HG03439 (cell line): ENCODE results near the gene WDR62.
"Not testable (repeated sequence)": the region's sequence is repeated elsewhere in the genome, so short reads cannot be mapped to it uniquely, and the experiment has no call there.

Source experiments
- ATAC-seq: cut with Tn5 transposase; IDR thresholded peaks from one replicate; pipeline ENCODE4 v1.9.1; 2021; ENCODE audit warnings: mild to moderate bottlenecking, moderate library complexity; ENCODE audit not compliant: unreplicated experiment

The WDR62 gene

GRCh38 chr19:36032251-36033104 is 22.2 kb upstream of the WDR62 start, which contains the start of gene CLIP3:
Gene CLIP3 (minus strand): TSS chr19:36032873. CDS start chr19:36032357, 516 bp downstream.
- ATAC-seq = no peak

GRCh38 chr19:36040495-36040894 is 14.2 kb upstream of the WDR62 start:
- no peak for ATAC-seq

- ATAC-seq = not testable (repeated sequence)
These were observed 13.6 kb upstream of the WDR62 start for GRCh38 chr19:36041092-36041491.

GRCh38 chr19:36041831-36042230 is 12.9 kb upstream of the WDR62 start:
- ATAC-seq = no peak

- ATAC-seq = no peak
These were observed 10.7 kb upstream of the WDR62 start for GRCh38 chr19:36043952-36044351.

GRCh38 chr19:36046443-36047050 is 8.2 kb upstream of the WDR62 start:
- no peak for ATAC-seq

- no peak for ATAC-seq
These were observed 6.9 kb upstream of the WDR62 start for GRCh38 chr19:36047835-36048234.

- no peak for ATAC-seq
These were observed 5.5 kb upstream of the WDR62 start for GRCh38 chr19:36049080-36049698.

GRCh38 chr19:36051236-36051635 is 3.5 kb upstream of the WDR62 start:
- ATAC-seq = no peak

- no peak for ATAC-seq
These were observed 3.1 kb upstream of the WDR62 start for GRCh38 chr19:36051637-36052036.

- ATAC-seq = peak; percentile 85
These were observed 471 bp upstream of the WDR62 start, which contains the start of gene THAP8 for GRCh38 chr19:36054119-36054732. Gene THAP8 (minus strand): TSS chr19:36054285. CDS start chr19:36054217, 68 bp downstream.

GRCh38 chr19:36058481-36059179 is 3.9 kb downstream of the WDR62 start:
- no peak for ATAC-seq

GRCh38 chr19:36059180-36059910 is 4.6 kb downstream of the WDR62 start:
- no peak for ATAC-seq

GRCh38 chr19:36060430-36060829 is 5.7 kb downstream of the WDR62 start:
- no peak for ATAC-seq

GRCh38 chr19:36061367-36061766 is 6.7 kb downstream of the WDR62 start:
- ATAC-seq = no peak

- ATAC-seq = no peak
These were observed 10.1 kb downstream of the WDR62 start for GRCh38 chr19:36064826-36065225.

- ATAC-seq = no peak
These were observed 13.0 kb downstream of the WDR62 start for GRCh38 chr19:36067681-36068080.

GRCh38 chr19:36068810-36069499 is 14.3 kb downstream of the WDR62 start:
- ATAC-seq = not testable (repeated sequence)

GRCh38 chr19:36072081-36072480 is 17.4 kb downstream of the WDR62 start:
- no peak for ATAC-seq
